Right lobe of liver (tissue), 4 donors: Measurements from ENCODE around the gene COPB2.
"Not testable (repeated sequence)": the region's sequence is repeated elsewhere in the genome, so short reads cannot be mapped to it uniquely, and the experiment has no call there.

Experiments used
- POLR2A ChIP-seq: fragments of 450-650 bp; IDR thresholded peaks from one replicate; pipeline ENCODE4 v1.6.1; 2017; ENCODE audit warnings: antibody characterized with exemption, mild to moderate bottlenecking
- TF ChIP-seq, protein P1 (sequence below), 4 donors: fragments of 200-600 bp in 3 of 4; fragments of 450-650 bp in 1 of 4; IDR thresholded peaks; one replicate each; pipeline versions ENCODE4 v1.5.1 to v1.8.0; 2016 to 2022; ENCODE audit warnings: antibody characterized with exemption in 4 of 4, mild to moderate bottlenecking in 2 of 4
- donor health status: DM: no; HTN: no; CAD: no.
- donor health status: DM: no; HTN: no; CAD: no.
- donor health status: DM: no; HTN: yes; CAD: no.

GRCh38 chr3:139412891-139413290, 23.4 kb upstream of the COPB2 start:
- TF ChIP-seq, protein P1, sequence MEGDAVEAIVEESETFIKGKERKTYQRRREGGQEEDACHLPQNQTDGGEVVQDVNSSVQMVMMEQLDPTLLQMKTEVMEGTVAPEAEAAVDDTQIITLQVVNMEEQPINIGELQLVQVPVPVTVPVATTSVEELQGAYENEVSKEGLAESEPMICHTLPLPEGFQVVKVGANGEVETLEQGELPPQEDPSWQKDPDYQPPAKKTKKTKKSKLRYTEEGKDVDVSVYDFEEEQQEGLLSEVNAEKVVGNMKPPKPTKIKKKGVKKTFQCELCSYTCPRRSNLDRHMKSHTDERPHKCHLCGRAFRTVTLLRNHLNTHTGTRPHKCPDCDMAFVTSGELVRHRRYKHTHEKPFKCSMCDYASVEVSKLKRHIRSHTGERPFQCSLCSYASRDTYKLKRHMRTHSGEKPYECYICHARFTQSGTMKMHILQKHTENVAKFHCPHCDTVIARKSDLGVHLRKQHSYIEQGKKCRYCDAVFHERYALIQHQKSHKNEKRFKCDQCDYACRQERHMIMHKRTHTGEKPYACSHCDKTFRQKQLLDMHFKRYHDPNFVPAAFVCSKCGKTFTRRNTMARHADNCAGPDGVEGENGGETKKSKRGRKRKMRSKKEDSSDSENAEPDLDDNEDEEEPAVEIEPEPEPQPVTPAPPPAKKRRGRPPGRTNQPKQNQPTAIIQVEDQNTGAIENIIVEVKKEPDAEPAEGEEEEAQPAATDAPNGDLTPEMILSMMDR (IDR thresholded peaks at IDR 0.05) = not testable (repeated sequence)
- not testable (repeated sequence) for TF ChIP-seq POLR2A
